WI38 (cell line): ENCODE measurements around the gene TANGO2.

ENCODE experiments used
- H3K4me3 ChIP-seq: 2 replicates; pipeline ENCODE4 v1.5.1; 2011; ENCODE audit warnings: low read depth, mild to moderate bottlenecking, control low read depth, low read length
- CTCF ChIP-seq: IDR thresholded peaks from 2 replicates; pipeline ENCODE4 v1.5.1; 2012; ENCODE audit warnings: low read depth, mild to moderate bottlenecking, control low read depth, low read length

TANGO2 gene

GRCh38 chr22:19998991-19999820 lies 21.7 kb upstream of the TANGO2 start:
- H3K4me3 ChIP-seq: no peak overlapping the region

GRCh38 chr22:20000246-20001081 lies 20.4 kb upstream of the TANGO2 start:
- TF ChIP-seq CTCF: no peak
- no peak overlapping the region for H3K4me3 ChIP-seq

More at GRCh38 chr22:19998991-19999820, 21.7 kb upstream of the TANGO2 start:
- TF ChIP-seq CTCF: no peak

GRCh38 chr22:20001082-20001638 lies 19.8 kb upstream of the TANGO2 start:
- no peak for TF ChIP-seq CTCF
- H3K4me3 ChIP-seq: no peak overlapping the region

GRCh38 chr22:20002128-20002527 lies 18.8 kb upstream of the TANGO2 start:
- H3K4me3 ChIP-seq: no peak overlapping the region
- no peak for TF ChIP-seq CTCF

GRCh38 chr22:20002636-20003035 lies 18.3 kb upstream of the TANGO2 start:
- H3K4me3 ChIP-seq: no peak overlapping the region
- no peak for TF ChIP-seq CTCF

- no peak overlapping the region for H3K4me3 ChIP-seq
- TF ChIP-seq CTCF: no peak
These were observed 17.6 kb upstream of the TANGO2 start for GRCh38 chr22:20003304-20003703.
